Measurements from ENCODE around the gene ITGB1BP1. TPM values are rescaled to one million over a fixed set of nuclear protein-coding genes. Genes with fewer than 3 reads are reported as not detected.

ITGB1BP1 gene
- total and polyA plus RNA-seq, 2 of the 13 experiments (the other 11 are each of a cell fraction or from before 2014, with no cell fraction given): 106 to 108 TPM

- TF ChIP-seq RNF2 (conservative IDR thresholded peaks at IDR 0.05; ENCODE audit: low read depth) (no peak; the same call in 1 of the 2 replicates), ZNF724P (CRISPR knock-in tag; IDR thresholded peaks at IDR 0.05; ENCODE audit: borderline replicate concordance) (no peak; the same call in 1 of the 2 replicates), RFXANK (CRISPR knock-in tag; IDR thresholded peaks at IDR 0.05) (no peak), NFYC (CRISPR knock-in tag; IDR thresholded peaks at IDR 0.05) (no peak), CBX2 (IDR thresholded peaks at IDR 0.05; ENCODE audit: low read depth, low read length) (no peak), CBX2 (CRISPR knock-in tag; IDR thresholded peaks at IDR 0.05; ENCODE audit: low read depth) (no peak; the same call in 1 of the 2 replicates), NFKBIZ (CRISPR knock-in tag; IDR thresholded peaks at IDR 0.05) (no peak), ZMAT5 (CRISPR knock-in tag; IDR thresholded peaks at IDR 0.05; ENCODE audit: borderline replicate concordance, low read depth) (no peak), MIER3 (CRISPR knock-in tag; IDR thresholded peaks at IDR 0.05; ENCODE audit: borderline replicate concordance) (peak; percentile 66; the same call in 1 of the 2 replicates), GRHL1 (CRISPR knock-in tag; conservative IDR thresholded peaks at IDR 0.05) (no peak), SNRNP70 (IDR thresholded peaks at IDR 0.05; ENCODE audit: low read depth, low read length) (no peak), ZNF530 (CRISPR knock-in tag; IDR thresholded peaks at IDR 0.05; ENCODE audit: low read depth) (no peak), SRSF1 (optimal IDR thresholded peaks at IDR 0.05; ENCODE audit: low read depth, low read length) (no peak), ZNF670 (CRISPR knock-in tag; IDR thresholded peaks at IDR 0.05; ENCODE audit: borderline replicate concordance) (peak; percentile 47; the same call in 1 of the 2 replicates), ZNF354B (CRISPR knock-in tag; IDR thresholded peaks at IDR 0.05) (no peak), POGK (CRISPR knock-in tag; conservative IDR thresholded peaks at IDR 0.05) (peak; percentile 80), MLLT10 (CRISPR knock-in tag; IDR thresholded peaks at IDR 0.05) (no peak), CAMTA2 (CRISPR knock-in tag; IDR thresholded peaks at IDR 0.05; ENCODE audit: borderline replicate concordance) (no peak), SALL2 (CRISPR knock-in tag; IDR thresholded peaks at IDR 0.05) (no peak), FOSL1 (CRISPR knock-in tag; IDR thresholded peaks at IDR 0.05; ENCODE audit: borderline replicate concordance) (no peak), KDM5B (CRISPR knock-in tag; IDR thresholded peaks at IDR 0.05; ENCODE audit: borderline replicate concordance) (no peak; the same call in 1 of the 2 replicates), FOXJ3 (CRISPR knock-in tag; IDR thresholded peaks at IDR 0.05; ENCODE audit: borderline replicate concordance) (no peak), THAP7 (CRISPR knock-in tag; IDR thresholded peaks at IDR 0.05) (no peak), TAF1 (CRISPR knock-in tag; IDR thresholded peaks at IDR 0.05) (no peak)
Measured at GRCh38 chr2:9422321-9423099, 818 bp downstream of the ITGB1BP1 start (continued).

Data from HepG2 (cell line).